Mammary epithelial cell (primary cell): Measurements from ENCODE around the gene SUN1.

Source experiments
- EZH2 ChIP-seq: IDR thresholded peaks from 2 replicates; pipeline ENCODE4 v1.6.1; 2012; ENCODE audit warnings: low read length, inconsistent platforms, borderline replicate concordance
- TF ChIP-seq, protein P1 (sequence below), 2 donors: IDR thresholded peaks in 1 of 2; conservative IDR thresholded peaks in 1 of 2; 2 replicates each; pipeline ENCODE4 v1.5.1; 2011 to 2012; ENCODE audit warnings: inconsistent platforms in 2 of 2, low read length in 2 of 2, mild to moderate bottlenecking in 2 of 2, control low read depth in 1 of 2, low read depth in 1 of 2; ENCODE audit not compliant: insufficient read depth in 1 of 2; ENCODE audit errors: extremely low read depth in 1 of 2

DNA sequence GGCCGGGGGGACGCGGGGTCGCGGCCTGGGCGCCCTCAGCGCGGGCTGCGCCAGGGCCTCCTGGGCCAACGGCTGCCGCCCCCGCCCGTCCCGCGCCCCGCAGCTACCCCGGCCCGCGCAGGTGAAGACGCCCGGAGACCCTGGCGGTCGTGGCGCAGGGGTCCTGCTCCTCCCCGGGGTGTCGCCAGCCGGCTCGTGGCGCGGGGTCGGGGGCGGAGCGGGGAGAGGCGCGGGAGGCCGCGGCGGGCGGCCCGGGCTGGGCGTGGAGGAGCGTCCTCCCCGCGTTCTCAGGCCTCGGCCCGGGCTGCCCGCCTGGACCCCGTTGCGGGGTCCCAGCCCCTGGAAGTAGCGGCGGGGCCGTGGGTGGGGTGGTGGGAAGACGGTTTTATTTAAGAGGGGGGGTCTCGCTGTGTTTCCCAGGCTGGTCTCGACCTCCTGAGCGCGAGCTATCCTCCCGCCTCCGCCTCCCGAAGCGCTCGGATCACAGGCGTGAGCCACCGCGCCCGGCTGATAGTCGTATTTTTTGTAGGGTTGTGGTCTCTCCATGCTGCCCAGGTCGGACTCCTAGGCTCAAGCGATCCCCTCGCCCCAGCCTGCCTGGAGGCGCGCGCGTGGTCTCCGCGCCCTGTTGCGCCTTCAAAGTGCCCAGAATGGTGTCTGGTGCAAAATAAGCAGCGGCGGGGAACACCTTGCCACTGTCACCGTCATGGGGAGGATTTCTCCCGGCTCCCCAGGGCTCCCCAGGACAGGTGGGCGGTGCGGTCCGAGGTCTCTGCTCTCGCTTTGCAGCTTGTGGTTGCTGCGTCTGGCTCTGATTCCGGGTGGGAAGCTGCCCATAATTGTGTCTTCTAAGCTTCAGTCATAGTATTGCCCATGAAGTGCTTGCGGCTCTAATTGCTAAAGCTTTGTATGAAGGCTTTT, 15.3 kb upstream of the SUN1 start:
- TF ChIP-seq, protein P1, sequence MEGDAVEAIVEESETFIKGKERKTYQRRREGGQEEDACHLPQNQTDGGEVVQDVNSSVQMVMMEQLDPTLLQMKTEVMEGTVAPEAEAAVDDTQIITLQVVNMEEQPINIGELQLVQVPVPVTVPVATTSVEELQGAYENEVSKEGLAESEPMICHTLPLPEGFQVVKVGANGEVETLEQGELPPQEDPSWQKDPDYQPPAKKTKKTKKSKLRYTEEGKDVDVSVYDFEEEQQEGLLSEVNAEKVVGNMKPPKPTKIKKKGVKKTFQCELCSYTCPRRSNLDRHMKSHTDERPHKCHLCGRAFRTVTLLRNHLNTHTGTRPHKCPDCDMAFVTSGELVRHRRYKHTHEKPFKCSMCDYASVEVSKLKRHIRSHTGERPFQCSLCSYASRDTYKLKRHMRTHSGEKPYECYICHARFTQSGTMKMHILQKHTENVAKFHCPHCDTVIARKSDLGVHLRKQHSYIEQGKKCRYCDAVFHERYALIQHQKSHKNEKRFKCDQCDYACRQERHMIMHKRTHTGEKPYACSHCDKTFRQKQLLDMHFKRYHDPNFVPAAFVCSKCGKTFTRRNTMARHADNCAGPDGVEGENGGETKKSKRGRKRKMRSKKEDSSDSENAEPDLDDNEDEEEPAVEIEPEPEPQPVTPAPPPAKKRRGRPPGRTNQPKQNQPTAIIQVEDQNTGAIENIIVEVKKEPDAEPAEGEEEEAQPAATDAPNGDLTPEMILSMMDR (conservative IDR thresholded peaks at IDR 0.05 in 1 of 2, IDR thresholded peaks at IDR 0.05 in 1 of 2; ENCODE audit: extremely low read depth in 1 of 2, insufficient read depth in 1 of 2, low read depth in 1 of 2, low read length in 2 of 2): no peak
- no peak for TF ChIP-seq EZH2
